Progenitor cell of endocrine pancreas (in vitro differentiated cells): ENCODE data around the gene HAP1. TPM values are rescaled to one million over a fixed set of nuclear protein-coding genes. Genes with fewer than 3 reads are reported as not detected.

ENCODE experiments used
- DNase-seq: peaks from one replicate; pipeline ENCODE4 v3.0.0; 2021; ENCODE audit warnings: low spot score; ENCODE audit not compliant: unreplicated experiment
- H3K27ac Mint-ChIP-seq: 2 replicates; pipeline ENCODE4 v1.8.0; 2021; ENCODE audit warnings: mild to moderate bottlenecking, moderate library complexity, mixed read lengths
- H3K27me3 Mint-ChIP-seq: 2 replicates; pipeline ENCODE4 v1.8.0; 2021; ENCODE audit warnings: mixed read lengths
- H3K36me3 Mint-ChIP-seq: 2 replicates; pipeline ENCODE4 v1.8.0; 2022; ENCODE audit warnings: mixed read lengths; ENCODE audit not compliant: insufficient read depth
- H3K4me1 Mint-ChIP-seq: 2 replicates; pipeline ENCODE4 v1.8.0; 2021; ENCODE audit warnings: low read depth, mixed read lengths
- H3K4me3 Mint-ChIP-seq: 2 replicates; pipeline ENCODE4 v1.8.0; 2021; ENCODE audit warnings: low read depth, mild to moderate bottlenecking, moderate library complexity, mixed read lengths
- H3K9me3 Mint-ChIP-seq: 2 replicates; pipeline ENCODE4 v1.8.0; 2021; ENCODE audit warnings: low read depth, mixed read lengths
- CTCF ChIP-seq: fragments of 200-600 bp; sonication (generic); IDR thresholded peaks from one replicate; pipeline ENCODE4 v1.5.0; 2021; ENCODE audit warnings: antibody characterized with exemption, mild to moderate bottlenecking; ENCODE audit not compliant: unreplicated experiment
- total RNA-seq: library from RNA; stranded (reverse); gene quantifications from 2 replicates; pipeline ENCODE4 v1.2.1, GENCODE V29; 2021

HAP1 gene
- total RNA-seq, 1 donor from 2014 or later = 13.7 TPM

- H3K36me3 Mint-ChIP-seq = peaks cover 37% of the 10 kb centered on the region
- H3K27ac Mint-ChIP-seq = peak overlapping the region; percentile 17
- no peaks in the 10 kb centered on the region for H3K27me3 Mint-ChIP-seq
- TF ChIP-seq CTCF = no peak
- no peaks in the 10 kb centered on the region for H3K4me1 Mint-ChIP-seq
- H3K9me3 Mint-ChIP-seq = no peaks in the 10 kb centered on the region
- DNase-seq = no peak
- no peak overlapping the region for H3K4me3 Mint-ChIP-seq
These were observed 28.4 kb upstream of the HAP1 start for GRCh38 chr17:41762841-41763240.

DNA sequence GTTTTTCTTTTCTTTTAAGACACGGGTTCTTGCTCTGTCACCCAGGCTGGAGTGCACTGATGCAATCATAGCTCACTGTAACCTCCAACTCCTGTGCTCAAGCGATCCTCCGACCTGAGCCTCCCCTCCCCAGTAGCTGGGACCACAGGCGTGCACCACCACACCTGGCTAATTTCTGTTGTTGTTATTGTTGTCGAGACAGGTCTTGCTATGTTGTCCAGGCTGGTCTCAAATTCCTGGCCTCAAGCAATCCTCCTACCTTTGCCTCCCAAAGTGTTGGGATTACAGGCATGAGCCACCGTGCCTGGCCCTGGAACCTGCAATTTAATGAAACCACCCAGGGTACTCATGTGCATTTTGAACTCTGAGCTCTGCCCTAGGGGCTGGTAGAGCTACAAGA lies 27.9 kb upstream of the HAP1 start:
- Mint-ChIP-seq H3K9me3 (no peaks in the 10 kb centered on the region), H3K27ac (peak overlapping the region; percentile 37)
- no peak for TF ChIP-seq CTCF

DNA sequence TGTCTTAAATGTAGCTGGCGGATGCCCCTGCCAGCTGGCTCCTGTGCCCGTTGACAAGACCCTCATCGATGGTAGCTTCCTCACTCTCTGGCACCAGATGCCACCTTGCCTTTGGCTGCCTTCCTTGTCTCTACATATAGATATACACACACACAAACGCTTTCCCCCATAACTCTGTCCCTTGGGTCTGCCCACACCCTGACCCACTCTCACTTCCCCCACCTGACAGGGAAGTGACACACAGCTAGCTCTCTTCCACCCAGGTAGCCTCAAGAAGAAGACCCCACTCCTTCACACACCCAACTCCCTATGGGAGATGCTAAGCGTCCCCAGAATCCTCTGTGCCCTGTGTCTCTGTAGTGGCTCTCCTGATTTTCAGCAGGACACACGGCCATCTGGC lies 26.4 kb upstream of the HAP1 start:
- Mint-ChIP-seq H3K36me3 (peaks cover 36% of the 10 kb centered on the region), H3K27me3 (no peaks in the 10 kb centered on the region)

More for the DNA sequence above, 27.9 kb upstream of the HAP1 start:
- no peak for DNase-seq
- H3K36me3 Mint-ChIP-seq = peaks cover 34% of the 10 kb centered on the region
- H3K4me3 Mint-ChIP-seq = no peak overlapping the region
- no peaks in the 10 kb centered on the region for H3K4me1 Mint-ChIP-seq
- no peaks in the 10 kb centered on the region for H3K27me3 Mint-ChIP-seq

GRCh38 chr17:41758601-41759000 lies 24.2 kb upstream of the HAP1 start:
- H3K27ac Mint-ChIP-seq = no peak overlapping the region
- no peaks in the 10 kb centered on the region for H3K4me1 Mint-ChIP-seq
- H3K4me3 Mint-ChIP-seq = no peak overlapping the region
- TF ChIP-seq CTCF = no peak
- H3K9me3 Mint-ChIP-seq = no peaks in the 10 kb centered on the region
- no peaks in the 10 kb centered on the region for H3K27me3 Mint-ChIP-seq
- no peak for DNase-seq
- H3K36me3 Mint-ChIP-seq = peaks cover 33% of the 10 kb centered on the region

More for the DNA sequence above, 26.4 kb upstream of the HAP1 start:
- H3K4me1 Mint-ChIP-seq = no peaks in the 10 kb centered on the region
- no peak overlapping the region for H3K27ac Mint-ChIP-seq
- no peak for TF ChIP-seq CTCF
- no peak overlapping the region for H3K4me3 Mint-ChIP-seq
- DNase-seq = no peak
- no peaks in the 10 kb centered on the region for H3K9me3 Mint-ChIP-seq

DNA sequence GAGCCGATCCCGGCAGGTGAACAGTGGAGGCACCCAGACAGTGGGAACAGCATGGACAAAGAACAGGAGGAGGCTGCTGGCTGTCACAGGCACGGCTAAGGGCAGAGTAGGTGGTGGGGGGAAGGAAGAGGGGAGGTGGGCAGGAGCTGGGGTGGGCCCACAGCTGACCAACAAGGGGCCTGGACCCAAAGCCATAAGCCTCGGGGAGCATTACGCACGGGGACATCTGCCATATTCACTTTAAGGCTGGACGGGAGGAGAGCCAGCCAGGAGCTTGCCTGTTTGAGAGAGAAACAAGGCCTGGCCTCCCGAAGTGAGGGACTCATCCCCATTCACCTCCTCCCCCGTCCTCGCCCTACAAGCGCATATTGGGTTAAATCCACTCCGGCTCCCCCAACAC lies 19.6 kb upstream of the HAP1 start:
- Mint-ChIP-seq H3K36me3 (peaks cover 17% of the 10 kb centered on the region), H3K27ac (peak overlapping the region; percentile 86), H3K27me3 (no peaks in the 10 kb centered on the region), H3K9me3 (no peaks in the 10 kb centered on the region), H3K4me1 (no peaks in the 10 kb centered on the region), H3K4me3 (no peak overlapping the region)
- TF ChIP-seq CTCF = no peak
- DNase-seq = no peak
